PC-3 (cell line): Measurements from ENCODE around the gene TMEM204. TPM values are rescaled to one million over a fixed set of nuclear protein-coding genes. Genes with fewer than 3 reads are reported as not detected.

Source experiments
- ATAC-seq: fragments of 200-7000 bp; cut with Tn5 transposase; 2 replicates; pipeline ENCODE4 v1.9.1; 2020; ENCODE audit warnings: mild to moderate bottlenecking, moderate library complexity
- BruUV-seq: library from RNA; stranded (reverse); fragments of 400-500 nt; replicated peaks from 2 replicates; lab custom pipeline; 2021; lab: Mats Ljungman, UMichigan
- CTCF ChIA-PET: fragments of 300-600 bp; sonication (Branson Sonifier 250); formaldehyde crosslinking; loops from one replicate; lab custom pipeline; 2022; ENCODE audit warnings: antibody characterized with exemption; lab: Charles Lee
- POLR2A ChIA-PET: fragments of 300-600 bp; sonication (Branson Sonifier 250); formaldehyde crosslinking; loops from one replicate; lab custom pipeline; 2022; ENCODE audit warnings: antibody characterized with exemption; ENCODE audit not compliant: unreplicated experiment; lab: Charles Lee
- DNase-seq: peaks from one replicate; pipeline ENCODE4 v3.0.0-alpha.2; 2015
- H2AFZ ChIP-seq: fragments of 300-600 bp; sonication (generic); 2 replicates; pipeline ENCODE4 v1.6.0; 2016; ENCODE audit warnings: antibody characterized with exemption, low read length
- H3F3A ChIP-seq: fragments of 300-600 bp; sonication (generic); one replicate; pipeline ENCODE4 v1.6.0; 2017; ENCODE audit warnings: antibody characterized with exemption, low read length, control low read depth, mild to moderate bottlenecking; ENCODE audit not compliant: unreplicated experiment
- H3K27ac ChIP-seq: fragments of 300-600 bp; sonication (generic); 2 replicates; pipeline ENCODE4 v1.5.1; 2016; ENCODE audit warnings: mild to moderate bottlenecking, low read length
- H3K27me3 ChIP-seq: fragments of 300-600 bp; sonication (generic); 2 replicates; pipeline ENCODE4 v1.6.1; 2016; ENCODE audit warnings: low read length, mixed read lengths
- H3K36me3 ChIP-seq: fragments of 300-600 bp; sonication (generic); 2 replicates; pipeline ENCODE4 v1.6.1; 2016; ENCODE audit warnings: low read depth, mixed run types, low read length, mixed read lengths
- H3K4me1 ChIP-seq: fragments of 300-600 bp; sonication (generic); 2 replicates; pipeline ENCODE4 v1.5.1; 2016; ENCODE audit warnings: low read length; ENCODE audit not compliant: insufficient read depth
- H3K4me2 ChIP-seq: fragments of 300-600 bp; sonication (generic); 2 replicates; pipeline ENCODE4 v1.6.0; 2016; ENCODE audit warnings: low read length
- H3K4me3 ChIP-seq: fragments of 300-600 bp; sonication (generic); 2 replicates; pipeline ENCODE4 v1.5.1; 2016; ENCODE audit warnings: mild to moderate bottlenecking, low read length, mixed read lengths
- H3K79me2 ChIP-seq: fragments of 300-600 bp; sonication (generic); 2 replicates; pipeline ENCODE4 v1.6.1; 2017; ENCODE audit warnings: low read length, mixed read lengths
- H3K9ac ChIP-seq: fragments of 300-600 bp; sonication (generic); 2 replicates; pipeline ENCODE4 v1.6.0; 2016; ENCODE audit warnings: mild to moderate bottlenecking, low read length
- H3K9me2 ChIP-seq: fragments of 300-600 bp; sonication (generic); replicated peaks from 2 replicates; pipeline ENCODE4 v1.6.1; 2016; ENCODE audit warnings: mixed run types, low read length, mixed read lengths
- H3K9me3 ChIP-seq: fragments of 300-600 bp; sonication (generic); 2 replicates; pipeline ENCODE4 v1.6.1; 2016; ENCODE audit warnings: low read length, mixed read lengths
- H4K20me1 ChIP-seq: fragments of 300-600 bp; sonication (generic); 2 replicates; pipeline ENCODE4 v1.6.1; 2016; ENCODE audit warnings: low read length, mixed read lengths
- EZH2 ChIP-seq: fragments of 300-600 bp; sonication (generic); IDR thresholded peaks from one replicate; pipeline ENCODE4 v1.6.1; 2017; ENCODE audit warnings: antibody characterized with exemption, mild to moderate bottlenecking, low read length; ENCODE audit not compliant: unreplicated experiment
- EZH2phosphoT487 ChIP-seq: fragments of 300-600 bp; sonication (generic); IDR thresholded peaks from 2 replicates; pipeline ENCODE4 v1.6.1; 2018; ENCODE audit warnings: mild to moderate bottlenecking, antibody characterized with exemption, low read length, borderline replicate concordance
- intact Hi-C: fragments of 100-400 bp; cut with micrococcal nuclease; formaldehyde crosslinking; loops from 2 replicates; pipeline ENCODE4 v1.9.0; 2023
- total RNA-seq: library from RNA; depleted of rRNA; stranded (reverse); fragments of >200 nt; gene quantifications from 2 replicates; pipeline ENCODE4 v1.2.3, GENCODE V29; 2014
- TF ChIP-seq, protein P1 (sequence below): fragments of 300-600 bp; sonication (generic); conservative IDR thresholded peaks from 2 replicates; pipeline ENCODE4 v1.5.1; 2017; ENCODE audit warnings: antibody characterized with exemption, low read depth, mild to moderate bottlenecking, low read length

Gene TMEM204
- total RNA-seq, 1 experiment from 2014 or later, result not detected

DNA sequence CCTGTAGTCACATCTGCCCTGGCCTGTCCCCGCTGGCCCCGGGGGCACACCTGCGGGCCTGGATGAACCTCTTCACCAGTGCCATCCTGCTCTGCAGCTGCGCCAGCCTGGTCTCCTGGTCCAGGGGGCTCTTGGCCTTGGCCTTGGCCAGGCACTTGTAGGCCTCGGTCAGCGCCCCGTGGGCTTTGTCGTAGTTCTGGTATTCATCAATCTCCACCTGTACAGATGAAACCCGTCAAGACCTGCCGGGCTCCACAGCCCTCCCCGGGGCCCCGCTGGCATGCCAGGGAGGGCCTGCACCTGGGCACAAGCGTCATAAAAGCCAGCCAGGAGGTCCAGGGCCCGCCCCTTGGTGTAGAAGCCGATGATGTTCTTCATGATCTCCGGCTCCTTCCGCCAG lies 13.6 kb upstream of the TMEM204 start:
- Histone ChIP-seq H3K9me2 (no peaks in the 10 kb centered on the region), H3F3A (no peaks in the 10 kb centered on the region), H3K4me1 (no peaks in the 10 kb centered on the region), H3K4me2 (no peak overlapping the region), H3K9ac (no peak overlapping the region), H3K27ac (no peak overlapping the region), H3K4me3 (no peak overlapping the region), H3K9me3 (no peaks in the 10 kb centered on the region), H4K20me1 (no peaks in the 10 kb centered on the region), H3K27me3 (no peaks in the 10 kb centered on the region), H3K79me2 (no peaks in the 10 kb centered on the region), H2AFZ (no peak overlapping the region), H3K36me3 (no peaks in the 10 kb centered on the region)
- TF ChIP-seq, protein P1, sequence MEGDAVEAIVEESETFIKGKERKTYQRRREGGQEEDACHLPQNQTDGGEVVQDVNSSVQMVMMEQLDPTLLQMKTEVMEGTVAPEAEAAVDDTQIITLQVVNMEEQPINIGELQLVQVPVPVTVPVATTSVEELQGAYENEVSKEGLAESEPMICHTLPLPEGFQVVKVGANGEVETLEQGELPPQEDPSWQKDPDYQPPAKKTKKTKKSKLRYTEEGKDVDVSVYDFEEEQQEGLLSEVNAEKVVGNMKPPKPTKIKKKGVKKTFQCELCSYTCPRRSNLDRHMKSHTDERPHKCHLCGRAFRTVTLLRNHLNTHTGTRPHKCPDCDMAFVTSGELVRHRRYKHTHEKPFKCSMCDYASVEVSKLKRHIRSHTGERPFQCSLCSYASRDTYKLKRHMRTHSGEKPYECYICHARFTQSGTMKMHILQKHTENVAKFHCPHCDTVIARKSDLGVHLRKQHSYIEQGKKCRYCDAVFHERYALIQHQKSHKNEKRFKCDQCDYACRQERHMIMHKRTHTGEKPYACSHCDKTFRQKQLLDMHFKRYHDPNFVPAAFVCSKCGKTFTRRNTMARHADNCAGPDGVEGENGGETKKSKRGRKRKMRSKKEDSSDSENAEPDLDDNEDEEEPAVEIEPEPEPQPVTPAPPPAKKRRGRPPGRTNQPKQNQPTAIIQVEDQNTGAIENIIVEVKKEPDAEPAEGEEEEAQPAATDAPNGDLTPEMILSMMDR, result no peak
- TF ChIP-seq EZH2 (no peak), EZH2phosphoT487 (no peak)
- ChIA-PET POLR2A (no interaction called here), CTCF (no interaction called here)
- intact Hi-C loops, result no loop called here
- BruUV-seq, result no TSS peak
- ATAC-seq (no peak), DNase-seq (no peak)

DNA sequence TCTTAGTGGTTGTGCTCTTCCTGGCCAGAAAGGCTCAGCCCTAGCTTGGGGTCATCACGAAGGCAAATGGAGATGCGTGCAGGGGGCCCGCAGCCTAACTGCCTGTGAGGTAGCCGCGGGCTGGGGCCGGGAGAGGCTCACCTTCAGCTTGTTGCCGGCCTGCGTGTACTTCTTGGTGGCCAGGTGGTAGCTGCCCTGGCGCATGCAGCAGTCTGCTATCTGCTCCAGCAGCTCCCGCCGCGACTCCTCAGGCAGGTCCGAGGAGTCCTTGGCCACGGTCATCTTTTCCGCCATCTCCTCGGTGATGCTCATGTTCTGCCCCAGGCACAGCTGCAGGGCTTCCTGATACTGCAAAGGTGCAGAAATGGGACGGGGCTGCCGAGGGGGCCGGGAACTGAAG lies 13.0 kb upstream of the TMEM204 start:
- CTCF ChIA-PET, result no interaction called here

DNA sequence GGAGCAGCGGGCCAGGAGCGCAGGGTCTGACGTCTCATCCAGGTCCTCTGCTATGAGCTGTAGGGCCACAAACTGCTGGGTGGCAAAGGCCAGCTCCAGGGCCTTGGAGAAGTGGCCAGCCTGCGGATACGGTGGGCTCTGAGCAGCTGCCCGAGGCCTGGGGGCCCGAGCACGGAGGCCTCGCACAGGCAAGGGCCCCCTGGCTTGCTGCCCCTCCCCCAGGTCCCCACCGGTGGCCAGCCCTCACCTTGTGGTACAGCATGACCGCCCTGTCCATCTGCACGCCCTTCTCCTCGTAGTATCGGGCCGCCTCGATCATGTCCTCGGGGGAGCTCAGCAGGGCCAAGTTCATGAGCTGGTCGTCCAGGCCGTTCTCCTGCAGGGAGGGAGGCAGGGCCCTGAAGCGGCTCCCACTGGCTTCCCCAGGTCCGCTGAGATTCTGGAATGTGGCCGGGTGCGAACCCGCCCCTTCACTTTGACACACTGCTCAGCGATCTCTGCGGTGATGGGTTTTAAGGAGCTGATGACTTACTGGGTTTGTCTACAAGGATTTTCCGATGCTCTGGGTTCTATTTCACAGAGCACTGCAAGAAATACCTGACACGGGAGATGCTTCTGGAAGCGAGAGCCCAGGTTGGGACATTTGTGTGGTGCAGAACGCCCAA lies 9.8 kb upstream of the TMEM204 start:
- H3K36me3 ChIP-seq, result no peaks in the 10 kb centered on the region
- H3K4me2 ChIP-seq, result no peak overlapping the region
- no peak for TF ChIP-seq EZH2phosphoT487
- TF ChIP-seq, protein P1, result no peak
- no peak for TF ChIP-seq EZH2
- DNase-seq (no peak), ATAC-seq (no peak)
- no peaks in the 10 kb centered on the region for H3K79me2 ChIP-seq
- no peaks in the 10 kb centered on the region for H3F3A ChIP-seq
- H3K4me3 ChIP-seq, result no peak overlapping the region
- H3K9me2 ChIP-seq, result no peaks in the 10 kb centered on the region
- intact Hi-C loops, result no loop called here
- no peaks in the 10 kb centered on the region for H4K20me1 ChIP-seq
- H2AFZ ChIP-seq, result no peak overlapping the region
- no peaks in the 10 kb centered on the region for H3K9me3 ChIP-seq
- H3K27ac ChIP-seq, result no peak overlapping the region
- ChIA-PET CTCF (no interaction called here), POLR2A (no interaction called here)
- no TSS peak for BruUV-seq
- H3K27me3 ChIP-seq, result no peaks in the 10 kb centered on the region
- no peaks in the 10 kb centered on the region for H3K4me1 ChIP-seq
- no peak overlapping the region for H3K9ac ChIP-seq

More for the DNA sequence above, 13.0 kb upstream of the TMEM204 start:
- no TSS peak for BruUV-seq
- TF ChIP-seq, protein P1, result no peak
- no peak for TF ChIP-seq EZH2phosphoT487
- no peak for TF ChIP-seq EZH2
- Histone ChIP-seq H3K4me2 (no peak overlapping the region), H3K9me2 (no peaks in the 10 kb centered on the region), H3K4me3 (no peak overlapping the region), H3K9me3 (no peaks in the 10 kb centered on the region), H3K79me2 (no peaks in the 10 kb centered on the region), H3K9ac (no peak overlapping the region), H3K4me1 (no peaks in the 10 kb centered on the region), H3K27me3 (no peaks in the 10 kb centered on the region), H3K27ac (no peak overlapping the region), H2AFZ (no peak overlapping the region), H3F3A (no peaks in the 10 kb centered on the region), H4K20me1 (no peaks in the 10 kb centered on the region), H3K36me3 (no peaks in the 10 kb centered on the region)
- intact Hi-C loops, result no loop called here
- no peak for ATAC-seq
- no peak for DNase-seq
- POLR2A ChIA-PET, result no interaction called here
